IPS DF 19.7 (cell line): ENCODE data around the gene FAM168B.

Experiments
- DNase-seq: peaks from one replicate; pipeline ENCODE4 v3.0.0-alpha.2; 2013; ENCODE audit warnings: low read depth, low spot score

FAM168B gene

GRCh38 chr2:131023758-131024157 is 69.5 kb downstream of the FAM168B start:
- DNase-seq, result no peak

GRCh38 chr2:131022731-131023130 is 70.5 kb downstream of the FAM168B start:
- no peak for DNase-seq

GRCh38 chr2:131016826-131017741 is 76.2 kb downstream of the FAM168B start:
- DNase-seq, result no peak

GRCh38 chr2:131015764-131016163 is 77.5 kb downstream of the FAM168B start:
- no peak for DNase-seq

- no peak for DNase-seq
Observed at GRCh38 chr2:131014141-131014540, 79.1 kb downstream of the FAM168B start.

- DNase-seq, result no peak
Observed at GRCh38 chr2:131011486-131011885, 81.8 kb downstream of the FAM168B start.

GRCh38 chr2:131010566-131010965 is 82.7 kb downstream of the FAM168B start:
- no peak for DNase-seq

- no peak for DNase-seq
Observed at GRCh38 chr2:131009713-131010475, 83.4 kb downstream of the FAM168B start.

- no peak for DNase-seq
Observed at GRCh38 chr2:131008967-131009366, 84.3 kb downstream of the FAM168B start.

- DNase-seq, result no peak
Observed at GRCh38 chr2:131006561-131006960, 86.7 kb downstream of the FAM168B start.

GRCh38 chr2:131005216-131005935 is 87.9 kb downstream of the FAM168B start:
- no peak for DNase-seq

GRCh38 chr2:131004446-131005209 is 88.6 kb downstream of the FAM168B start:
- no peak for DNase-seq

GRCh38 chr2:130998561-130998960 is 94.7 kb downstream of the FAM168B start:
- no peak for DNase-seq
